Heart left ventricle (tissue), 13 donors: Measurements from ENCODE around the gene ELOVL7.

Source experiments
- POLR2A ChIP-seq, 2 donors: fragments of 450-650 bp; IDR thresholded peaks; one replicate each; pipeline ENCODE4 v1.6.1; 2017; ENCODE audit warnings: antibody characterized with exemption in 2 of 2, mild to moderate bottlenecking in 2 of 2, moderate library complexity in 2 of 2
- TF ChIP-seq, protein P1 (sequence below), 12 donors: fragments of 200-600 bp; sonication (generic) in 4 of 12; IDR thresholded peaks; one replicate each; pipeline versions ENCODE4 v1.5.0 to v1.8.0; 2018 to 2022; ENCODE audit warnings: antibody characterized with exemption in 12 of 12, mild to moderate bottlenecking in 5 of 12
- donor health status: ischemic (EF 13 %, LVEDD 7.1; RV severe dilation, severe dysfunction).
- donor health status: DM: no; HTN: yes; CAD: no.
- donor health status: DM: no; HTN: no; CAD: no.
- donor health status: ischemic (EF 25% LVEDD 6.9; RV normal size, moderate dysfunction).
- donor health status: ischemic (EF 25% LVEDD 5.7; RV mildly dilated, moderate dysfunction).
- donor health status: ischemic (EF 35%, LVEDD 5.7; RV mildly dilated, moderate dysfunction).
- donor health status: nonischemic (EF 11% LVEDD 7.7; RV severe dilation, severe dysfunction).
- donor health status: DM: yes; HTN: yes; CAD: no.
- donor health status: PGD.
- donor health status: ischemic (EF 29% LVEDD 5.4; RV normal size, mild dysfunction).
- donor health status: nonischemic (EF 23%, LVEDD 6.1; RV moderate dilation, normal function).

DNA sequence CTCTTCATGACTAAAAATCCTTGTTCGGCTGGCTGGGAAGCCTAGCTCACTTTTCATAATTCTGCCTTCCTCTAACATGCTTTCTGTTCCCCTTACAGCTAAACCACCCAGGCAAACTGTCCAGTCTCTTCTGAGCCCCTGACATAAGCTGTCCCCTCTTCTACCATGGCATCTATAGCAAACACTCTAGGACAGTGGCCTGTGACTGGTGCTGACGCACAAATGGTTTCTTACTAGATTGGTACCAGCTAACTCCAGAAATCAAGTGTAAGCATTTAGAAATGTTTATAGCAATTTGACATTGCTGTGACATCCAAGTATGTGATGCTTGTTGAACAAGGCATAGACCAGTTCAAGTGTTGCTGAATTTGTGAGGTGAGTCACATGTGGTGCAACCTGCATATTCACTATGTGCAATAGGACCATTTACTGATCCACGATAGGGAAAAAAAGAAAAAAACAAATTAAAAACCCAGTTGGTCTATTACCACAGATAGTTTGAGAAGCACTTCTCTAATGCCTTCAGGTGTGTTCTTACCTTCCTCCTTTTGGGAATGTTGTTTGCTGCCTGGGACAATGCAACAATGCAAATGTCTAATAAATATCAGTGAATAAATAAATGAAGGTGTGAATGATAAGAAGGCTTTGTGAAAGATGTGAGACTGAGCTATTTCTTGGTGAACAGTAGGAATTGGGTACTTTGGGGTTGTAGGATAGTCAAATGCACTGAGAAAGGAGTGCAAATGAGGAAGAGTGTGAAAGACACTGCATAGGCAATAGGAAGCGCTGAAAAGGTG is 22.4 kb downstream of the ELOVL7 start:
- TF ChIP-seq, protein P1, sequence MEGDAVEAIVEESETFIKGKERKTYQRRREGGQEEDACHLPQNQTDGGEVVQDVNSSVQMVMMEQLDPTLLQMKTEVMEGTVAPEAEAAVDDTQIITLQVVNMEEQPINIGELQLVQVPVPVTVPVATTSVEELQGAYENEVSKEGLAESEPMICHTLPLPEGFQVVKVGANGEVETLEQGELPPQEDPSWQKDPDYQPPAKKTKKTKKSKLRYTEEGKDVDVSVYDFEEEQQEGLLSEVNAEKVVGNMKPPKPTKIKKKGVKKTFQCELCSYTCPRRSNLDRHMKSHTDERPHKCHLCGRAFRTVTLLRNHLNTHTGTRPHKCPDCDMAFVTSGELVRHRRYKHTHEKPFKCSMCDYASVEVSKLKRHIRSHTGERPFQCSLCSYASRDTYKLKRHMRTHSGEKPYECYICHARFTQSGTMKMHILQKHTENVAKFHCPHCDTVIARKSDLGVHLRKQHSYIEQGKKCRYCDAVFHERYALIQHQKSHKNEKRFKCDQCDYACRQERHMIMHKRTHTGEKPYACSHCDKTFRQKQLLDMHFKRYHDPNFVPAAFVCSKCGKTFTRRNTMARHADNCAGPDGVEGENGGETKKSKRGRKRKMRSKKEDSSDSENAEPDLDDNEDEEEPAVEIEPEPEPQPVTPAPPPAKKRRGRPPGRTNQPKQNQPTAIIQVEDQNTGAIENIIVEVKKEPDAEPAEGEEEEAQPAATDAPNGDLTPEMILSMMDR (IDR thresholded peaks at IDR 0.05), result no peak
- no peak for TF ChIP-seq POLR2A (IDR thresholded peaks at IDR 0.05)
